Activated CD8-positive, alpha-beta T cell treated with anti-CD3 and anti-CD28 coated beads for 36 hours (primary cell): ENCODE measurements around the gene GJC2. TPM values are rescaled to one million over a fixed set of nuclear protein-coding genes. Genes with fewer than 3 reads are reported as not detected.

ENCODE experiments used
- ATAC-seq: fragments of 200-7000 bp; cut with Tn5 transposase; one replicate; pipeline ENCODE4 v1.10.0; 2021; ENCODE audit warnings: mild to moderate bottlenecking, moderate library complexity
- CTCF ChIA-PET: fragments of 350-600 bp; sonication (Branson Sonifier 250); formaldehyde crosslinking; loops from one replicate; lab custom pipeline; 2021; ENCODE audit warnings: antibody characterized with exemption; lab: Charles Lee
- POLR2A ChIA-PET: fragments of 350-600 bp; sonication (Branson Sonifier 250); formaldehyde crosslinking; loops from one replicate; lab custom pipeline; 2021; ENCODE audit warnings: antibody characterized with exemption; lab: Charles Lee
- DNase-seq: peaks from one replicate; pipeline ENCODE4 v3.0.0-alpha.2; 2020
- H3K27ac Mint-ChIP-seq: one replicate; pipeline ENCODE4 v1.8.0; 2021; ENCODE audit warnings: mild to moderate bottlenecking, mixed read lengths
- H3K27me3 Mint-ChIP-seq: one replicate; pipeline ENCODE4 v1.8.0; 2021; ENCODE audit warnings: mixed read lengths
- H3K36me3 Mint-ChIP-seq: one replicate; pipeline ENCODE4 v1.8.0; 2021; ENCODE audit warnings: low read depth, mixed read lengths
- H3K4me1 Mint-ChIP-seq: one replicate; pipeline ENCODE4 v1.8.0; 2021; ENCODE audit warnings: low read depth, mixed read lengths
- H3K4me3 Mint-ChIP-seq: one replicate; pipeline ENCODE4 v1.8.0; 2021; ENCODE audit warnings: mild to moderate bottlenecking, moderate library complexity, mixed read lengths
- H3K9me3 Mint-ChIP-seq: one replicate; pipeline ENCODE4 v1.8.0; 2021; ENCODE audit warnings: mixed read lengths
- intact Hi-C: fragments of 100-400 bp; cut with micrococcal nuclease; formaldehyde crosslinking; loops from one replicate; pipeline ENCODE4 v1.10.0; 2022
- total RNA-seq, 2 experiments: library from RNA; stranded (reverse); gene quantifications; one replicate each; pipeline ENCODE4 v1.2.3, GENCODE V29; 2021
- TF ChIP-seq, protein P1 (sequence below): fragments of 200-600 bp; IDR thresholded peaks from one replicate; pipeline ENCODE4 v1.8.0; 2022; ENCODE audit warnings: antibody characterized with exemption, mild to moderate bottlenecking

Gene GJC2
- total RNA-seq, 2 experiments from 2014 or later: 3.4 to 3.5 TPM

DNA sequence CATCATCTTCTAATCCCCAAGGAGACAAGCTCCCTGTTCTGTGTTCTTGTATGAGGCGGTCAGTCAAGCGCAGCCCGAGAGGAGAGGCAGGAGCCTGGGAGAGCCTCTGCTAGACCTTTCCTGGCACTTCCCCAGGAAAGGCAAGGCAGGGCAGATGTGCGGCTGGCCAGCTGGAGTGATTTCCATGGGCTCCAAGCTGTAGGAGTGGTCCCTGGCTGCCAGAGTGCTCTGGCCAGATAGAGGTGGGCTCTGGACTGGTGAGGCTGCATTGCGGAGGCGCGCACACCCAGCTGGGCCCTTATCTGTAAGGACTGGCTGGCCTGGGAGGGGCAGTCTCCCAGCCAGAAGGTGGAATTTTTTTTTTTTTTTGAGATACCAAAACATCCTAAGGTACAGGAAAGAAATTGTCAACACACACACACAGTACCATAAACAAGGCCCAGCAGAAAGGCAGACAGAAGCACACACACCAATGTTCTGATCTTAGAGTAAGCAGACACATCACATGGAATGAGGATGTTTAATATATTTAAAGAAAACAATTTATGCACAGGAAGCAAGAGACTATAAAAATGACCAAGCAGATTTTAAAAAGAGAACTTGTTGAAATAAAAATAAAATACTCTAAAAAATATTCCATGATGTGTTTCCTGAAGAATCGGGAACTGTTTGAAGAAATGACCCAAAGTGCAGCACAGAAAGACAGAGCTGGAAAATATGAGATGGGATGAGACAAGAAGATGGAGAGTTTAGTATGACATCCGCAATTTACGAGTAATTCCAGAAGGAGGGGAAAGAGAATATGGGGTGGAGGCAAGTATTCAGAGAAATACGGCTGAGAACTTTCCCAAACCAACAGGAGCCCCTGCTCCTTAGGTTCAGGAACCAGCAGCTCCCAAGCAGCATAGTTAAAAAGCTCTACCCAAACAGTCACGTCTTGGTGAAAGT, 29.3 kb downstream of the GJC2 start:
- H3K27me3 Mint-ChIP-seq: no peaks in the 10 kb centered on the region
- intact Hi-C loops: no loop called here
- H3K9me3 Mint-ChIP-seq: no peaks in the 10 kb centered on the region
- CTCF ChIA-PET: interaction anchor here (1.0 to 6.2 kb wide), 4 partner anchors 11 to 322 kb away, joined by 3 to 28 read pairs (median 4); partner anchors contain the start of gene IBA57
- ATAC-seq (no peak), DNase-seq (no peak)
- no peak overlapping the region for H3K27ac Mint-ChIP-seq
- no peaks in the 10 kb centered on the region for H3K4me1 Mint-ChIP-seq
- no peak overlapping the region for H3K4me3 Mint-ChIP-seq
- TF ChIP-seq, protein P1, sequence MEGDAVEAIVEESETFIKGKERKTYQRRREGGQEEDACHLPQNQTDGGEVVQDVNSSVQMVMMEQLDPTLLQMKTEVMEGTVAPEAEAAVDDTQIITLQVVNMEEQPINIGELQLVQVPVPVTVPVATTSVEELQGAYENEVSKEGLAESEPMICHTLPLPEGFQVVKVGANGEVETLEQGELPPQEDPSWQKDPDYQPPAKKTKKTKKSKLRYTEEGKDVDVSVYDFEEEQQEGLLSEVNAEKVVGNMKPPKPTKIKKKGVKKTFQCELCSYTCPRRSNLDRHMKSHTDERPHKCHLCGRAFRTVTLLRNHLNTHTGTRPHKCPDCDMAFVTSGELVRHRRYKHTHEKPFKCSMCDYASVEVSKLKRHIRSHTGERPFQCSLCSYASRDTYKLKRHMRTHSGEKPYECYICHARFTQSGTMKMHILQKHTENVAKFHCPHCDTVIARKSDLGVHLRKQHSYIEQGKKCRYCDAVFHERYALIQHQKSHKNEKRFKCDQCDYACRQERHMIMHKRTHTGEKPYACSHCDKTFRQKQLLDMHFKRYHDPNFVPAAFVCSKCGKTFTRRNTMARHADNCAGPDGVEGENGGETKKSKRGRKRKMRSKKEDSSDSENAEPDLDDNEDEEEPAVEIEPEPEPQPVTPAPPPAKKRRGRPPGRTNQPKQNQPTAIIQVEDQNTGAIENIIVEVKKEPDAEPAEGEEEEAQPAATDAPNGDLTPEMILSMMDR: no peak
- H3K36me3 Mint-ChIP-seq: no peaks in the 10 kb centered on the region
- POLR2A ChIA-PET: interaction anchor here (0.5 to 2.1 kb wide), 3 partner anchors 11 to 278 kb away, joined by 3 to 6 read pairs (median 4); no protein-coding TSS in a partner anchor

DNA sequence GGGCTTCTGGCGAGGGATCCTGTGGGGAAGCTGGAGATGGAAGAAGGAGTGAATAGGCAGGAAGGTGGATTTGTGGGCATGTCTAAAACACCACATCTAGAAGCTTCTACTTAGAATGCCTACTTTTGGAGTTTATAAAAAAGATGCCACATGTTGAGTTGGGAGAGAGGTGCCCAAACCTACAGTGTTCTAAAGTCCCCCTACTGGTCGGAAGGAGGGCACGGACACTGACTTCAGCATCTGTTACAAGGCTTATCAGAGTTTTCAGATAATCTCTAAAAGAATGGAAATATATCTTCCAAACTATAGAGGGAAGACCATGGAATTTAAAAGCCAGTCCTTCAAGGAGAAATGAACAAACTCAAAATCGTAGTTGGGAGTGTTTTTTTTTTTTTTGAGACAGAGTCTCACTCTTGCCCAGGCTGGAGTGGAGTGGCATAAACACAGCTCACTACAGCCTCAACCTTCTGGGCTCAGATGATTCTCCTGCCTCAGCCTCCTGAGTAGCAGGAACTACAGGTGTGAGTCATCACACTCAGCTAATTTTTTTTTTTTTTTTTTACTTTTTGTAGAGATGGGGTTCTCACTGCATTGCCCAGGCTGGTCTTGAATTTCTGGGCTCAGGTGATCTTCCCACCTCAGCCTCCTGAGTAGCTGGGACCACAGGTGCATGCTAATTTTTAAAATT, 30.7 kb downstream of the GJC2 start:
- H3K36me3 Mint-ChIP-seq: no peaks in the 10 kb centered on the region
- TF ChIP-seq, protein P1: peak; percentile 24
- intact Hi-C loops: no loop called here
- no peak for DNase-seq
- no peak overlapping the region for H3K4me3 Mint-ChIP-seq
- H3K9me3 Mint-ChIP-seq: no peaks in the 10 kb centered on the region
- ChIA-PET POLR2A (interaction anchor here (0.9 kb wide), 1 partner anchor 26 kb away, joined by 4 read pairs; no protein-coding TSS in a partner anchor), CTCF (interaction anchor here (1.0 to 6.2 kb wide), 5 partner anchors 9 to 321 kb away, joined by 3 to 28 read pairs (median 4); partner anchors contain the start of gene IBA57)
- ATAC-seq: peak; percentile 47
- no peaks in the 10 kb centered on the region for H3K27me3 Mint-ChIP-seq
- peaks cover 2% of the 10 kb centered on the region for H3K4me1 Mint-ChIP-seq
- H3K27ac Mint-ChIP-seq: no peak overlapping the region

DNA sequence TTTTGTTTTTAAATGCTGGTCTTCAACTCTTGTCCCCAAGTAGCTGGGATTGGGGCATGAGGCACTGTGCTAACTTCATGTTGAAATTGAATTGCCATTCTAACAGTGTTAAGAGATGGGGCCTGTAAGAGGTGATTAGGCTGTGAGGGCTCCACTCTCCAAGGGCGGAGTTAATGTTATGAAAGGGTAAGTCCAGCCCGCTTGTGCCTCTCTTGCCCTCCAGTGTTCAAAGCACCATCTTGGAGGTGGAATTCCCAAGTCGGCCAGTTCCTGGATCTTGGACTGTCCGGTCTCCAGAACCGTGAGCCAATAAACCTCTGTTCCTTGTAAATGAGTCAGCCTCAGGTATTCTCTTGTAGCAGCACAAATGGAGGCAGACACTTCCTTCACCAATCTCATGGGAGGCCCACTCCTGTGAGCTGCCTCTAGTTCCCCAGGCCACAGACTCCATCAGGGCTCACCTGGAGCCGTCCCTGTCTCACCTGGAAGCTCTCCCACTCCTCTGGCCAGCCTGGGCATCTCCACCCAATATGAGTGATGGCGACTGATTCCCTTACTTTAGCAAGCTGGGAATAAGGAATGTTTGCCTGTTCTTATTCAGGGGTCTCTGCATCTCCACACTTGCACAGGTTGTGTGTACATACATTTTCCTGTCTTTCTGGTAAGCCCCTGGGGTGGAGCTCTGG, 31.4 kb downstream of the GJC2 start:
- ATAC-seq: no peak
- TF ChIP-seq, protein P1: no peak
- ChIA-PET POLR2A (interaction anchor here (0.9 kb wide), 1 partner anchor 25 kb away, joined by 4 read pairs; no protein-coding TSS in a partner anchor), CTCF (interaction anchor here (1.9 to 6.2 kb wide), 2 partner anchors 15 to 50 kb away, joined by 6 to 28 read pairs; partner anchors contain the start of gene IBA57)
- H3K27me3 Mint-ChIP-seq: no peaks in the 10 kb centered on the region
- H3K36me3 Mint-ChIP-seq: no peaks in the 10 kb centered on the region
- peaks cover 9% of the 10 kb centered on the region for H3K4me1 Mint-ChIP-seq
- no peak overlapping the region for H3K27ac Mint-ChIP-seq
- no peak for DNase-seq
- intact Hi-C loops: no loop called here
- H3K4me3 Mint-ChIP-seq: no peak overlapping the region
- H3K9me3 Mint-ChIP-seq: no peaks in the 10 kb centered on the region

DNA sequence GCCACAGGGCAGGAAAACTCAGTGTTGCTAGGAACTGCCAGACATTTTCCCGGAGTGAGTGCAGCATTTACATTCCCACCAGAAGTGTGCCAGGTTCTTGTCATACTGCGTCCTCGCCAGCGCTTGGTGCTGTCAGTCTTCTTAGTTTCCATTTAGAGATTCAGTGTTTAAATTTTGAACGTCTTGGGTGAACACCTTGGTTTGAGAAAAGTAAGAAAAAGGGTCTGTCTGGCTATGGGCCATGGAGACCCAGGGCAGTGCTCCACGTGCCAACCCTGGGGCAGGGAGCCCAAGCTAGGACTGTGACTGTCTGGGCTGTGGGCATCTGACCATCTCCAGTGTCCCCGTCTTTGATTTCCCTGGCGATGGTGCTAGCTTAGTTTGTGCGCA, 31.9 kb downstream of the GJC2 start:
- Mint-ChIP-seq H3K36me3 (no peaks in the 10 kb centered on the region), H3K27me3 (no peaks in the 10 kb centered on the region), H3K27ac (no peak overlapping the region), H3K4me1 (peaks cover 12% of the 10 kb centered on the region), H3K9me3 (no peaks in the 10 kb centered on the region), H3K4me3 (no peak overlapping the region)
- ATAC-seq: no peak
- DNase-seq: no peak
- intact Hi-C loops: no loop called here
- ChIA-PET CTCF (interaction anchor here (1.2 to 6.2 kb wide), 3 partner anchors 15 to 50 kb away, joined by 3 to 28 read pairs (median 6); partner anchors contain the start of gene IBA57), POLR2A (no interaction called here)
- TF ChIP-seq, protein P1: no peak
